HCT116 (cell line): Measurements from ENCODE around the gene IRF8. TPM values are rescaled to one million over a fixed set of nuclear protein-coding genes. Genes with fewer than 3 reads are reported as not detected.

Experiments
- ATAC-seq: fragments of 200-7000 bp; cut with Tn5 transposase; 2 replicates; pipeline ENCODE4 v1.9.1; 2020; ENCODE audit warnings: mild to moderate bottlenecking, moderate library complexity
- BruUV-seq: library from RNA; stranded (reverse); fragments of 400-500 nt; replicated peaks from 2 replicates; lab custom pipeline; 2021; lab: Mats Ljungman, UMichigan
- CTCF ChIA-PET: fragments of 300-600 bp; sonication (Branson Sonifier 250); formaldehyde crosslinking; loops from one replicate; lab custom pipeline; 2021; ENCODE audit warnings: antibody characterized with exemption; lab: Charles Lee
- POLR2A ChIA-PET: fragments of 300-600, 350-600 bp; sonication (Branson Sonifier 250); formaldehyde crosslinking; loops from one replicate; lab custom pipeline; 2021; ENCODE audit warnings: antibody characterized with exemption; lab: Charles Lee
- RAD21 ChIA-PET, 2 experiments: fragments of 300-600 bp; sonication (Branson Sonifier 250); formaldehyde crosslinking; loops; one replicate each; lab custom pipeline; 2023; ENCODE audit warnings: low total read pairs in 2 of 2; ENCODE audit not compliant: uncharacterized antibody in 2 of 2, unreplicated experiment in 2 of 2, low non-redundant PET in 1 of 2; lab: Charles Lee
- DNase-seq: peaks from one replicate; pipeline ENCODE4 v3.0.0-alpha.2; 2010; ENCODE audit warnings: low read depth, low spot score
- H2AFZ ChIP-seq: fragments of 200-600 bp; shearing (Covaris generic), sonication (generic); 2 replicates; pipeline ENCODE4 v1.6.1; 2017; ENCODE audit warnings: low read depth, mixed run types, mixed read lengths, antibody characterized with exemption, low read length; ENCODE audit not compliant: poor library complexity, severe bottlenecking
- H3K27ac ChIP-seq: 2 replicates; pipeline ENCODE4 v1.5.1; 2012; ENCODE audit warnings: low read depth, low read length
- H3K27me3 ChIP-seq: fragments of 200-600 bp; sonication (generic); 2 replicates; pipeline ENCODE4 v1.6.1; 2016; ENCODE audit warnings: mixed run types, low read length, mixed read lengths; ENCODE audit not compliant: insufficient read depth
- H3K36me3 ChIP-seq, 2 experiments: fragments of 200-500 bp in 1 of 2; fragments of 200-600 bp in 1 of 2; sonication (Bioruptor generic) in 1 of 2; sonication (generic) in 1 of 2; 2 replicates each; pipeline versions ENCODE4 v1.5.1 to v1.6.1; 2014 to 2016; ENCODE audit warnings: low read length in 2 of 2, inconsistent platforms in 1 of 2, mixed read lengths in 1 of 2, mixed run types in 1 of 2; ENCODE audit not compliant: insufficient read depth in 2 of 2, control insufficient read depth in 1 of 2
- H3K4me1 ChIP-seq, 2 experiments: fragments of 200-600 bp in 1 of 2; sonication (generic) in 1 of 2; 2 replicates each; pipeline versions ENCODE4 v1.5.1 to v1.6.1; 2012 to 2017; ENCODE audit warnings: low read length in 2 of 2, inconsistent platforms in 1 of 2, mild to moderate bottlenecking in 1 of 2, mixed read lengths in 1 of 2, mixed run types in 1 of 2, moderate library complexity in 1 of 2; ENCODE audit not compliant: insufficient read depth in 2 of 2, control insufficient read depth in 1 of 2
- H3K4me2 ChIP-seq: fragments of 200-600 bp; sonication (generic); 2 replicates; pipeline ENCODE4 v1.6.1; 2017; ENCODE audit warnings: mixed run types, low read length, mixed read lengths
- H3K4me3 ChIP-seq, 2 experiments: fragments of 200-600 bp in 1 of 2; sonication (generic) in 1 of 2; replicated peaks in 1 of 2; 2 replicates each; pipeline ENCODE4 v1.5.1; 2011 to 2016; ENCODE audit warnings: low read length in 2 of 2, control low read depth in 1 of 2, low read depth in 1 of 2, mild to moderate bottlenecking in 1 of 2, mixed read lengths in 1 of 2, mixed run types in 1 of 2
- H3K79me2 ChIP-seq: fragments of 200-600 bp; sonication (generic); 2 replicates; pipeline ENCODE4 v1.6.1; 2017; ENCODE audit warnings: mild to moderate bottlenecking, mixed run types, low read length, moderate library complexity, mixed read lengths; ENCODE audit not compliant: insufficient read depth
- H3K9ac ChIP-seq: fragments of 200-600 bp; sonication (generic); 2 replicates; pipeline ENCODE4 v1.6.1; 2016; ENCODE audit warnings: low read length, mixed read lengths
- H3K9me2 ChIP-seq: fragments of 200-600 bp; sonication (generic), shearing (Covaris generic); 2 replicates; pipeline ENCODE4 v1.6.1; 2017; ENCODE audit warnings: mixed run types, mild to moderate bottlenecking, moderate library complexity; ENCODE audit not compliant: insufficient read depth
- H3K9me3 ChIP-seq, 2 experiments: fragments of 200-500 bp in 1 of 2; fragments of 200-600 bp in 1 of 2; sonication (Bioruptor generic) in 1 of 2; sonication (generic) in 1 of 2; 2 replicates each; pipeline ENCODE4 v1.6.1; 2014 to 2017; ENCODE audit warnings: low read length in 2 of 2, mixed read lengths in 2 of 2, inconsistent platforms in 1 of 2, low read depth in 1 of 2, mild to moderate bottlenecking in 1 of 2, mixed run types in 1 of 2, moderate library complexity in 1 of 2; ENCODE audit not compliant: control insufficient read depth in 1 of 2, insufficient read depth in 1 of 2
- H4K20me1 ChIP-seq: fragments of 200-600 bp; sonication (generic), shearing (Covaris generic); 2 replicates; pipeline ENCODE4 v1.6.1; 2017; ENCODE audit warnings: mixed run types, mild to moderate bottlenecking, moderate library complexity; ENCODE audit not compliant: insufficient read depth
- ATF3 ChIP-seq: IDR thresholded peaks from 2 replicates; pipeline ENCODE4 v1.6.1; 2012
- CEBPB ChIP-seq: IDR thresholded peaks from 2 replicates; pipeline ENCODE4 v1.6.1; 2012; ENCODE audit warnings: low read depth
- CTCF ChIP-seq, 3 experiments: fragments of 200-600 bp in 1 of 3; sonication (generic) in 1 of 3; IDR thresholded peaks in 2 of 3; conservative IDR thresholded peaks in 1 of 3; 2 replicates each; pipeline ENCODE4 v1.5.1; 2012 to 2017; ENCODE audit warnings: low read depth in 2 of 3, low read length in 2 of 3, antibody characterized with exemption in 1 of 3, borderline replicate concordance in 1 of 3, control low read depth in 1 of 3, mild to moderate bottlenecking in 1 of 3, mixed read lengths in 1 of 3, mixed run types in 1 of 3, moderate library complexity in 1 of 3; ENCODE audit not compliant: insufficient read depth in 1 of 3
- EGR1 ChIP-seq: IDR thresholded peaks from 2 replicates; pipeline ENCODE4 v1.6.1; 2012; ENCODE audit warnings: low read depth
- EZH2phosphoT487 ChIP-seq: fragments of 200-600 bp; IDR thresholded peaks from 2 replicates; pipeline ENCODE4 v1.6.1; 2018; ENCODE audit warnings: antibody characterized with exemption, borderline replicate concordance
- POLR2AphosphoS5 ChIP-seq: IDR thresholded peaks from 2 replicates; pipeline ENCODE4 v1.6.1; 2011; ENCODE audit warnings: mild to moderate bottlenecking, low read depth, low read length, moderate library complexity
- RAD21 ChIP-seq: IDR thresholded peaks from 2 replicates; pipeline ENCODE4 v1.6.1; 2012; ENCODE audit warnings: low read depth, mild to moderate bottlenecking
- SP1 ChIP-seq: IDR thresholded peaks from 2 replicates; pipeline ENCODE4 v1.6.1; 2012; ENCODE audit warnings: low read depth
- SRF ChIP-seq: IDR thresholded peaks from 2 replicates; pipeline ENCODE4 v1.6.1; 2012; ENCODE audit warnings: low read depth
- YY1 ChIP-seq: IDR thresholded peaks from 2 replicates; pipeline ENCODE4 v1.6.1; 2011; ENCODE audit warnings: low read length, low read depth, moderate library complexity, mild to moderate bottlenecking; ENCODE audit not compliant: insufficient replicate concordance; ENCODE audit errors: extremely low read depth
- ZFX ChIP-seq: fragments of 450-650 bp; IDR thresholded peaks from 2 replicates; pipeline ENCODE4 v1.6.1; 2017
- intact Hi-C: fragments of 100-400 bp; cut with micrococcal nuclease; formaldehyde crosslinking; loops from 2 replicates; pipeline ENCODE4 v1.10.0; 2022
- total RNA-seq: library from RNA; stranded (reverse); gene quantifications from one replicate; pipeline ENCODE4 v1.2.1, GENCODE V29; 2021; ENCODE audit not compliant: unreplicated experiment

IRF8 gene
- total RNA-seq, 1 experiment from 2014 or later = 0.61 TPM

- H3K27me3 ChIP-seq = peaks cover 18% of the 10 kb centered on the region; the same call in 1 of the 2 replicates
Measured at GRCh38 chr16:85909932-85910853, 11.2 kb downstream of the IRF8 start.

GRCh38 chr16:85910854-85911247 is 11.9 kb downstream of the IRF8 start:
- no peak for DNase-seq
- Histone ChIP-seq H2AFZ (no peak overlapping the region), H3K9me3 (0 out of 4 replicates have a peak, but pooled peaks cover 0 to under 1% of the 10 kb centered on the region in 2 experiments), H3K27me3 (peaks cover 18% of the 10 kb centered on the region; the same call in 1 of the 2 replicates), H3K27ac (no peak overlapping the region), H3K79me2 (no peaks in the 10 kb centered on the region), H3K9ac (no peak overlapping the region), H4K20me1 (no peaks in the 10 kb centered on the region), H3K4me1 (no peaks in the 10 kb centered on the region), H3K9me2 (no peaks in the 10 kb centered on the region), H3K36me3 (no peaks in the 10 kb centered on the region), H3K4me2 (no peak overlapping the region), H3K4me3 (no peak overlapping the region)
- ATAC-seq = no peak
- no peak for TF ChIP-seq ZFX
- TF ChIP-seq ATF3 = no peak
- no peak for TF ChIP-seq CTCF (IDR thresholded peaks at IDR 0.05 in 2 of 3, conservative IDR thresholded peaks at IDR 0.05 in 1 of 3; ENCODE audit: borderline replicate concordance in 1 of 3, insufficient read depth in 1 of 3, low read depth in 2 of 3, low read length in 2 of 3)
- no peak for TF ChIP-seq SP1
- TF ChIP-seq RAD21 = no peak
- TF ChIP-seq YY1 = no peak
- no peak for TF ChIP-seq SRF
- TF ChIP-seq CEBPB = no peak
- TF ChIP-seq EGR1 = no peak
- TF ChIP-seq POLR2AphosphoS5 = no peak
- CTCF ChIA-PET = no interaction called here
- BruUV-seq = no TSS peak
- POLR2A ChIA-PET = no interaction called here
- intact Hi-C loops = no loop called here
- RAD21 ChIA-PET = no interaction called here

More at GRCh38 chr16:85909932-85910853, 11.2 kb downstream of the IRF8 start:
- ChIA-PET POLR2A (no interaction called here), RAD21 (no interaction called here), CTCF (no interaction called here)
- H3K36me3 ChIP-seq = no peaks in the 10 kb centered on the region
- no peaks in the 10 kb centered on the region for H3K79me2 ChIP-seq
- no peaks in the 10 kb centered on the region for H4K20me1 ChIP-seq
- intact Hi-C loops = loop anchor here (10.0 kb wide), 1 partner anchor 55 kb away; no protein-coding TSS in a partner anchor
- DNase-seq (no peak), ATAC-seq (no peak)
- H3K9me3 ChIP-seq = 0 out of 4 replicates have a peak, but pooled peaks cover 0 to 5% of the 10 kb centered on the region in 2 experiments
- no peak overlapping the region for H3K4me2 ChIP-seq
- no peak overlapping the region for H3K9ac ChIP-seq
- no peaks in the 10 kb centered on the region for H3K9me2 ChIP-seq
- BruUV-seq = no TSS peak
- no peak overlapping the region for H3K4me3 ChIP-seq
- TF ChIP-seq EGR1 (no peak), POLR2AphosphoS5 (no peak), EZH2phosphoT487 (no peak)
- no peaks in the 10 kb centered on the region for H3K4me1 ChIP-seq
- H3K27ac ChIP-seq = no peak overlapping the region
- no peak overlapping the region for H2AFZ ChIP-seq
